HCT116 (cell line): ENCODE results near the gene CA10.

Source experiments
- CTCF ChIP-seq, 3 experiments: fragments of 200-600 bp in 1 of 3; sonication (generic) in 1 of 3; IDR thresholded peaks in 2 of 3; conservative IDR thresholded peaks in 1 of 3; 2 replicates each; pipeline ENCODE4 v1.5.1; 2012 to 2017; ENCODE audit warnings: low read depth in 2 of 3, low read length in 2 of 3, antibody characterized with exemption in 1 of 3, borderline replicate concordance in 1 of 3, control low read depth in 1 of 3, mild to moderate bottlenecking in 1 of 3, mixed read lengths in 1 of 3, mixed run types in 1 of 3, moderate library complexity in 1 of 3; ENCODE audit not compliant: insufficient read depth in 1 of 3
- EGR1 ChIP-seq: IDR thresholded peaks from 2 replicates; pipeline ENCODE4 v1.6.1; 2012; ENCODE audit warnings: low read depth

GRCh38 chr17:52048137-52048898 lies 110.2 kb downstream of the CA10 start:
- TF ChIP-seq CTCF (IDR thresholded peaks at IDR 0.05 in 2 of 3, conservative IDR thresholded peaks at IDR 0.05 in 1 of 3; ENCODE audit: borderline replicate concordance in 1 of 3, insufficient read depth in 1 of 3, low read depth in 2 of 3, low read length in 2 of 3) (no peak), EGR1 (no peak)
